MM.1S (cell line): ENCODE results near the gene GNL3.

ENCODE experiments used
- DNase-seq: peaks from one replicate; pipeline ENCODE4 v3.0.0-alpha.2; 2015
- H2AFZ ChIP-seq: fragments of 300-600 bp; sonication (generic); 2 replicates; pipeline ENCODE4 v1.6.0; 2016; ENCODE audit warnings: antibody characterized with exemption, low read length
- H3F3A ChIP-seq: fragments of 300-600 bp; sonication (generic); 2 replicates; pipeline ENCODE4 v1.6.1; 2016; ENCODE audit warnings: mild to moderate bottlenecking, antibody characterized with exemption, low read length, moderate library complexity, mixed read lengths; ENCODE audit not compliant: insufficient read depth
- H3K27ac ChIP-seq: fragments of 300-600 bp; sonication (generic); 2 replicates; pipeline ENCODE4 v1.5.1; 2016; ENCODE audit warnings: mild to moderate bottlenecking, low read length
- H3K27me3 ChIP-seq: fragments of 300-600 bp; sonication (generic); replicated peaks from 2 replicates; pipeline ENCODE4 v1.6.0; 2016; ENCODE audit warnings: low read length; ENCODE audit not compliant: insufficient read depth
- H3K36me3 ChIP-seq: fragments of 300-600 bp; sonication (generic); replicated peaks from 2 replicates; pipeline ENCODE4 v1.6.1; 2016; ENCODE audit warnings: mild to moderate bottlenecking, low read length, mixed read lengths; ENCODE audit not compliant: insufficient read depth
- H3K4me1 ChIP-seq: fragments of 300-600 bp; sonication (generic); 2 replicates; pipeline ENCODE4 v1.6.1; 2016; ENCODE audit warnings: low read length, mixed read lengths
- H3K4me2 ChIP-seq: fragments of 300-600 bp; sonication (generic); 2 replicates; pipeline ENCODE4 v1.6.0; 2016; ENCODE audit warnings: low read depth, low read length
- H3K4me3 ChIP-seq: fragments of 300-600 bp; sonication (generic); 2 replicates; pipeline ENCODE4 v1.5.1; 2016; ENCODE audit warnings: low read length, mixed read lengths
- H3K79me2 ChIP-seq: fragments of 300-600 bp; sonication (generic); 2 replicates; pipeline ENCODE4 v1.6.1; 2016; ENCODE audit warnings: mixed run types, low read length, mixed read lengths
- H3K9ac ChIP-seq: fragments of 300-600 bp; sonication (generic); 2 replicates; pipeline ENCODE4 v1.6.1; 2016; ENCODE audit warnings: low read length, mixed read lengths
- H3K9me2 ChIP-seq: fragments of 300-600 bp; sonication (generic); replicated peaks from 2 replicates; pipeline ENCODE4 v1.6.1; 2016; ENCODE audit warnings: mild to moderate bottlenecking, low read length, mixed read lengths; ENCODE audit not compliant: insufficient read depth
- H3K9me3 ChIP-seq: fragments of 300-600 bp; sonication (generic); replicated peaks from 2 replicates; pipeline ENCODE4 v1.6.1; 2016; ENCODE audit warnings: mild to moderate bottlenecking, low read length, mixed read lengths; ENCODE audit not compliant: insufficient read depth
- H4K20me1 ChIP-seq: fragments of 300-600 bp; sonication (generic); 2 replicates; pipeline ENCODE4 v1.6.1; 2016; ENCODE audit warnings: mild to moderate bottlenecking, low read length, moderate library complexity, mixed read lengths; ENCODE audit not compliant: insufficient read depth
- EZH2 ChIP-seq: fragments of 300-600 bp; sonication (generic); optimal IDR thresholded peaks from 2 replicates; pipeline ENCODE3; 2017; ENCODE audit warnings: low read depth, mild to moderate bottlenecking, antibody characterized with exemption, low read length, mixed read lengths
- EZH2phosphoT487 ChIP-seq: fragments of 300-600 bp; sonication (generic); IDR thresholded peaks from 2 replicates; pipeline ENCODE4 v1.6.1; 2018; ENCODE audit warnings: antibody characterized with exemption, low read length
- TF ChIP-seq, protein P1 (sequence below): fragments of 300-600 bp; sonication (generic); IDR thresholded peaks from 2 replicates; pipeline ENCODE4 v1.5.1; 2016; ENCODE audit warnings: antibody characterized with exemption, low read length, mixed read lengths

The GNL3 gene

GRCh38 chr3:52695798-52696671 is 10.2 kb downstream of the GNL3 start:
- Histone ChIP-seq H3K79me2 (peaks cover 87% of the 10 kb centered on the region), H3K9me2 (no peaks in the 10 kb centered on the region), H3K4me1 (peaks cover 54% of the 10 kb centered on the region), H3K4me2 (peak overlapping the region; percentile 38), H3K27ac (peak overlapping the region; percentile 62; the same call in 1 of the 2 replicates), H3F3A (peaks cover 74% of the 10 kb centered on the region), H3K4me3 (no peak overlapping the region), H4K20me1 (peaks cover 10% of the 10 kb centered on the region), H2AFZ (no peak overlapping the region), H3K36me3 (peaks cover 29% of the 10 kb centered on the region), H3K27me3 (no peaks in the 10 kb centered on the region), H3K9ac (no peak overlapping the region; the same call in 1 of the 2 replicates), H3K9me3 (no peaks in the 10 kb centered on the region)
- TF ChIP-seq EZH2phosphoT487 (no peak), EZH2 (no peak)
- TF ChIP-seq, protein P1, sequence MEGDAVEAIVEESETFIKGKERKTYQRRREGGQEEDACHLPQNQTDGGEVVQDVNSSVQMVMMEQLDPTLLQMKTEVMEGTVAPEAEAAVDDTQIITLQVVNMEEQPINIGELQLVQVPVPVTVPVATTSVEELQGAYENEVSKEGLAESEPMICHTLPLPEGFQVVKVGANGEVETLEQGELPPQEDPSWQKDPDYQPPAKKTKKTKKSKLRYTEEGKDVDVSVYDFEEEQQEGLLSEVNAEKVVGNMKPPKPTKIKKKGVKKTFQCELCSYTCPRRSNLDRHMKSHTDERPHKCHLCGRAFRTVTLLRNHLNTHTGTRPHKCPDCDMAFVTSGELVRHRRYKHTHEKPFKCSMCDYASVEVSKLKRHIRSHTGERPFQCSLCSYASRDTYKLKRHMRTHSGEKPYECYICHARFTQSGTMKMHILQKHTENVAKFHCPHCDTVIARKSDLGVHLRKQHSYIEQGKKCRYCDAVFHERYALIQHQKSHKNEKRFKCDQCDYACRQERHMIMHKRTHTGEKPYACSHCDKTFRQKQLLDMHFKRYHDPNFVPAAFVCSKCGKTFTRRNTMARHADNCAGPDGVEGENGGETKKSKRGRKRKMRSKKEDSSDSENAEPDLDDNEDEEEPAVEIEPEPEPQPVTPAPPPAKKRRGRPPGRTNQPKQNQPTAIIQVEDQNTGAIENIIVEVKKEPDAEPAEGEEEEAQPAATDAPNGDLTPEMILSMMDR: no peak
- DNase-seq: no peak

DNA sequence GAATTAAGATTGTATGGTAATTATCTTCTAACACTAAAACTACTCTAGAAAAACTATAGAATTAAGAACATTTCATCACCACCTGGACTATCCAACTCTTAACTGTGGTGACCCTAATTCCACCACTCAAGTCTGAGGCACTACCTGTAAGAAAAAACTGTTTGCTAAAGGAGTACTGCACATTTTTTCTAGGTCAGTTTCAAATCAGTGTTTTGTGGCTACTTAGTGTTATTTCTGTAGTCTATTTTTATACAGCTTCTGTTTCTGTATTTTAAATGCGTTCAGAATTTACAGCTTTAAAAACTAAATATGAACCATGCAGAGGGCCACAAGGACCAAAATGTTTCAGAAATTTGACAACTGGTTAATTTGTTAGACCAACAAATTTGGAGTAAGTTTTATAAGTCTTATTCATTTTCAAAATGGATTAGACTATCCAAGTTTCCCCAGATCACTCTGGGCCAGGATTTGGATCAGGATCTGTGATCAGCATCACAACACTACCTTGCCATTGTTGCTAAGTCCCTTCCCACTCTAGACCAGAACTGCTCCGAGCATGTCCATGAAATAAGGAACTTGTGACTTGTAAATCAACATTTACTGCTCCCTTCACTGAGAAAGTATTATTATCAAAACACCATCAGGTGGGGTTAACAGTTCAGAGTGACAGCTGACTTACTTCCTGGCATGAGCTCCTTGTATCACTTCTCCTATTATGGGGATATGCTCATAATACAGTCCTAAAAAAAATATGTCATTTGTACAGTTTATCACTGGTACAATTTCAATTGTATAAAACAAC is 11.2 kb downstream of the GNL3 start:
- Histone ChIP-seq H3K27ac (peak overlapping the region; percentile 62; the same call in 1 of the 2 replicates), H4K20me1 (peaks cover 10% of the 10 kb centered on the region), H3K9me3 (no peaks in the 10 kb centered on the region), H2AFZ (no peak overlapping the region), H3K4me3 (peak overlapping the region; percentile 2; the same call in 1 of the 2 replicates), H3K9me2 (no peaks in the 10 kb centered on the region), H3K4me2 (peak overlapping the region; percentile 38), H3K36me3 (peaks cover 29% of the 10 kb centered on the region), H3K79me2 (peaks cover 87% of the 10 kb centered on the region), H3F3A (peaks cover 66% of the 10 kb centered on the region), H3K9ac (peak overlapping the region; percentile 8; the same call in 1 of the 2 replicates), H3K27me3 (no peaks in the 10 kb centered on the region), H3K4me1 (peaks cover 51% of the 10 kb centered on the region)
- DNase-seq: peak; percentile 41
- TF ChIP-seq EZH2: no peak
- TF ChIP-seq, protein P1: no peak
- TF ChIP-seq EZH2phosphoT487: no peak

DNA sequence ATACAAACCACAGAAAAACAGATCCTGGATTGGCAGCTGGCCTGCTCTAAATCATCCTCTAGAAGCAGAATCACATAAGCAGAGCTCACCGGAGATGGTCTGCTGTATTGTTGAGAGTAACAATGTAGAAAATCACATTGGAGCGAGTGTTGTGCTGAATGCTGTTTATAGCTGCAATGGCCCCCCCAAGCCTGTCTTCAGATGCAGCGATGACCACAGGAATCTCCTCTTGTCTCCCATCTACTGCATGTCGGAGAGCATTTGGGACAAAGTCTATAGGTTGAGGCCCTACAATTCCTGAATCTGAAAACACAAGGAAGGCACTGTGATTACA is 11.8 kb downstream of the GNL3 start:
- no peak overlapping the region for H2AFZ ChIP-seq
- H3K9ac ChIP-seq: peak overlapping the region; percentile 10; the same call in 1 of the 2 replicates
- TF ChIP-seq EZH2: no peak
- TF ChIP-seq, protein P1: no peak
- peaks cover 49% of the 10 kb centered on the region for H3K4me1 ChIP-seq
- peak overlapping the region; percentile 38; the same call in 1 of the 2 replicates for H3K4me2 ChIP-seq
- H3K4me3 ChIP-seq: no peak overlapping the region
- H3K27me3 ChIP-seq: no peaks in the 10 kb centered on the region
- peaks cover 10% of the 10 kb centered on the region for H4K20me1 ChIP-seq
- DNase-seq: no peak
- H3K36me3 ChIP-seq: peaks cover 29% of the 10 kb centered on the region
- H3K27ac ChIP-seq: peak overlapping the region; percentile 62; the same call in 1 of the 2 replicates
- H3K9me2 ChIP-seq: no peaks in the 10 kb centered on the region
- peaks cover 87% of the 10 kb centered on the region for H3K79me2 ChIP-seq
- peaks cover 62% of the 10 kb centered on the region for H3F3A ChIP-seq
- H3K9me3 ChIP-seq: no peaks in the 10 kb centered on the region
